BE2C (cell line): ENCODE results near the gene C6orf163.

Source experiments
- DNase-seq: peaks from one replicate; pipeline ENCODE4 v3.0.0-alpha.2; 2020
- H3K27me3 ChIP-seq: fragments of 250-450 bp; sonication (Bioruptor Pico); 2 replicates; pipeline ENCODE4 v1.5.1; 2020; ENCODE audit warnings: mild to moderate bottlenecking
- H3K36me3 ChIP-seq: fragments of 250-450 bp; sonication (Bioruptor Pico); 2 replicates; pipeline ENCODE4 v1.5.1; 2020; ENCODE audit warnings: mild to moderate bottlenecking
- H3K4me1 ChIP-seq: fragments of 250-450 bp; sonication (Bioruptor Pico); 2 replicates; pipeline ENCODE4 v1.5.1; 2020
- H3K4me3 ChIP-seq: 2 replicates; pipeline ENCODE4 v1.5.1; 2011; ENCODE audit warnings: low read depth, low read length
- H3K9me3 ChIP-seq: fragments of 250-450 bp; sonication (Bioruptor Pico); 2 replicates; pipeline ENCODE4 v1.5.1; 2020
- CTCF ChIP-seq: IDR thresholded peaks from 2 replicates; pipeline ENCODE4 v1.5.1; 2012; ENCODE audit warnings: mild to moderate bottlenecking, low read depth, low read length

Gene C6orf163

DNA sequence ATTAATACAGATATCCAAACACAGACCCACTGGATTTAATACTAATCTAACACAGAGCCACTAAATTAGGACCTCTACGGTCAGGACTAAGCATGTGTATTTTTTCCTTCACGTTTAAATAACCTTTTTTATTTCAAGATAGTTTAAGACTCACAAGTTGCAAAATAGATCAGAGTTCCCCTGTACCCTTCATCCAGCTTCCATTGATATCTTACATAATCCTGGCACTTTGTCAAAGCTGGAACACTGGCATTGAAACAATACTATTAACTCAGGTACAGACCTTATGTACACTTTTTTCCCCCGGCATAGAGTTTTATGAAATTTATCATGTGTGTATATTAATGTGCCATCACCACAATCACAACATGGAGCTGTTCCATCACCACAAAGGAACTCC lies 2.1 kb downstream of the C6orf163 start:
- Histone ChIP-seq H3K4me3 (no peak overlapping the region), H3K27me3 (no peaks in the 10 kb centered on the region), H3K4me1 (no peaks in the 10 kb centered on the region), H3K36me3 (no peaks in the 10 kb centered on the region), H3K9me3 (no peaks in the 10 kb centered on the region)
- DNase-seq, result no peak
- TF ChIP-seq CTCF, result no peak

- no peaks in the 10 kb centered on the region for H3K4me1 ChIP-seq
- no peaks in the 10 kb centered on the region for H3K36me3 ChIP-seq
- DNase-seq, result no peak
- no peaks in the 10 kb centered on the region for H3K9me3 ChIP-seq
- TF ChIP-seq CTCF, result no peak
- no peaks in the 10 kb centered on the region for H3K27me3 ChIP-seq
- no peak overlapping the region for H3K4me3 ChIP-seq
Observed at GRCh38 chr6:87349896-87350295, 5.3 kb downstream of the C6orf163 start.

DNA sequence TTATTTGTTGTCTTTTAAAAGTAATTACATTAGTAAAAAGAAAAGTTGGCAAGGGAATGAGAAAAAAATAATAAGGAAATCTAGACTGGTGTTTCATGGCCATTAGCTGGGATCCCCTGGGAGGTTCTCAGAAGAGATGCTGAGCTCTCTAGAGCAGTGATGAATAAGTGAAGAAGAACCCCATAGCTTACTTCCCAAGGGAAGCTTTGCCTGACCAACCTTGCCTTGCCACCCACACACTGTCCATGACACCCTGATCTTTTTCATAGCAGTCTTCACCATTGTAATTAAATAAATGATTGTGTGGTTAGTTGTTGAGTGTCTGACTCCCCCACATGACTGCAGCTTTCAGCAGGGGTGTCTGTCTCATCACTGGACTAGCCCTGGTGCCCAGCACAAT lies 5.9 kb downstream of the C6orf163 start:
- no peak for TF ChIP-seq CTCF
- no peaks in the 10 kb centered on the region for H3K27me3 ChIP-seq
- no peak overlapping the region for H3K4me3 ChIP-seq
- no peaks in the 10 kb centered on the region for H3K9me3 ChIP-seq
- H3K4me1 ChIP-seq, result no peaks in the 10 kb centered on the region
- H3K36me3 ChIP-seq, result no peaks in the 10 kb centered on the region
- no peak for DNase-seq

DNA sequence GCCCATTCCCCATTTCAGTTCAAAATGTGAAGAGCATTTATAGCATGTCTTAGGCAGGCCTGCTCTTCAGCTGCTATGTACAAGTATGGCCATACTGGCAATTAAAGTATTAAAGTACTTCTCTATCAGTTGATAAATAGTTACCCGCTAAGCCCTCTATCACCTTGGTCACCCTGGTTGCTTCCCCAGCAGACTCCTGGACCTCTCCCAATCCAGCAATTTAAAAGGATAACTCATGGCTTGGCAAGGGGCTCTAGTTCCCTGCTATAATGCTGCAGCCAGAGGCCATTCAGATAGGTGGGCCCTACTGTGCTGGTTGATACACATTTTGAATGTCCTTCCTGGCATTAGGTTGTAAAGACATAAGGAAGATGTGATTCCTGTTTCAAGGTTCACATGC lies 7.0 kb downstream of the C6orf163 start:
- Histone ChIP-seq H3K4me3 (no peak overlapping the region), H3K9me3 (no peaks in the 10 kb centered on the region), H3K36me3 (no peaks in the 10 kb centered on the region), H3K4me1 (no peaks in the 10 kb centered on the region), H3K27me3 (no peaks in the 10 kb centered on the region)
- DNase-seq, result no peak
- TF ChIP-seq CTCF, result no peak

DNA sequence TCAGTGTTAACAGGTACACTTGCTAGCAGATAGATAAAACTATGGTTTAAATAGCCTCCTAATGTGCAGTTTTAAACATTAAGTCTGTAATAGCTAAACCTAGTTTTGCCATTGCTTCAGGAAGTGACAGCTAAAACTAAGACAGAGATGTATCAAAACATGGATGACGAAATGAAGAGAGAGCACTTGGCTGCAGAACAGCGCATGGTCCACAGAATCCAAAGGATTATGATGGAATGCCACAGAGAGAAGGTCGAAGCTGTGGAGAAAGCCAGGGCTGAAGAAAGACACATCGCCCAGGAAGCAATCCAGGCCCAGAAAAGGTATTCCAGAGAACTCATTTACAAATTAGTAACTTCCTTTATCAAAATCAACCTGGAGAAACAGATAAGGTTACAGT lies 11.6 kb downstream of the C6orf163 start:
- TF ChIP-seq CTCF, result no peak
- DNase-seq, result no peak
- Histone ChIP-seq H3K36me3 (no peaks in the 10 kb centered on the region), H3K4me3 (no peak overlapping the region), H3K27me3 (no peaks in the 10 kb centered on the region), H3K4me1 (no peaks in the 10 kb centered on the region), H3K9me3 (no peaks in the 10 kb centered on the region)

GRCh38 chr6:87357479-87358196 lies 13.0 kb downstream of the C6orf163 start:
- H3K4me1 ChIP-seq, result no peaks in the 10 kb centered on the region
- no peaks in the 10 kb centered on the region for H3K36me3 ChIP-seq
- no peaks in the 10 kb centered on the region for H3K9me3 ChIP-seq
- DNase-seq, result no peak
- no peaks in the 10 kb centered on the region for H3K27me3 ChIP-seq
- no peak for TF ChIP-seq CTCF
- no peak overlapping the region for H3K4me3 ChIP-seq
